Type B pancreatic cell (in vitro differentiated cells): ENCODE data around the gene MYO1F. TPM values are rescaled to one million over a fixed set of nuclear protein-coding genes. Genes with fewer than 3 reads are reported as not detected.

Experiments
- DNase-seq: peaks from one replicate; pipeline ENCODE4 v3.0.0; 2021; ENCODE audit warnings: mixed read lengths; ENCODE audit not compliant: unreplicated experiment; ENCODE audit errors: extremely low spot score
- H3K27ac Mint-ChIP-seq: 2 replicates; pipeline ENCODE4 v1.8.0; 2021; ENCODE audit warnings: mild to moderate bottlenecking, mixed read lengths
- H3K27me3 Mint-ChIP-seq: 2 replicates; pipeline ENCODE4 v1.8.0; 2021; ENCODE audit warnings: mixed read lengths
- H3K36me3 Mint-ChIP-seq: 2 replicates; pipeline ENCODE4 v1.8.0; 2021; ENCODE audit warnings: mixed read lengths
- H3K4me1 Mint-ChIP-seq: one replicate; pipeline ENCODE4 v1.8.0; 2021; ENCODE audit warnings: mixed read lengths; ENCODE audit not compliant: unreplicated experiment
- H3K4me3 Mint-ChIP-seq: 2 replicates; pipeline ENCODE4 v1.8.0; 2021; ENCODE audit warnings: mild to moderate bottlenecking, mixed read lengths
- H3K9me3 Mint-ChIP-seq: 2 replicates; pipeline ENCODE4 v1.8.0; 2021; ENCODE audit warnings: mixed read lengths
- total RNA-seq: library from RNA; stranded (reverse); gene quantifications from 2 replicates; pipeline ENCODE4 v1.2.1, GENCODE V29; 2021; ENCODE audit warnings: low replicate concordance
- TF ChIP-seq, protein P1 (sequence below): fragments of 200-600 bp; sonication (generic); conservative IDR thresholded peaks from 2 replicates; pipeline ENCODE4 v1.5.0; 2021; ENCODE audit warnings: antibody characterized with exemption, mild to moderate bottlenecking

MYO1F gene
- total RNA-seq, 1 donor from 2014 or later, result 0.14 TPM

GRCh38 chr19:8552810-8553209, 24.4 kb downstream of the MYO1F start:
- Mint-ChIP-seq H3K27ac (peak overlapping the region; percentile 47), H3K4me1 (peaks cover 3% of the 10 kb centered on the region), H3K4me3 (no peak overlapping the region), H3K9me3 (no peaks in the 10 kb centered on the region), H3K27me3 (no peaks in the 10 kb centered on the region), H3K36me3 (no peaks in the 10 kb centered on the region)
- no peak for DNase-seq
- TF ChIP-seq, protein P1, sequence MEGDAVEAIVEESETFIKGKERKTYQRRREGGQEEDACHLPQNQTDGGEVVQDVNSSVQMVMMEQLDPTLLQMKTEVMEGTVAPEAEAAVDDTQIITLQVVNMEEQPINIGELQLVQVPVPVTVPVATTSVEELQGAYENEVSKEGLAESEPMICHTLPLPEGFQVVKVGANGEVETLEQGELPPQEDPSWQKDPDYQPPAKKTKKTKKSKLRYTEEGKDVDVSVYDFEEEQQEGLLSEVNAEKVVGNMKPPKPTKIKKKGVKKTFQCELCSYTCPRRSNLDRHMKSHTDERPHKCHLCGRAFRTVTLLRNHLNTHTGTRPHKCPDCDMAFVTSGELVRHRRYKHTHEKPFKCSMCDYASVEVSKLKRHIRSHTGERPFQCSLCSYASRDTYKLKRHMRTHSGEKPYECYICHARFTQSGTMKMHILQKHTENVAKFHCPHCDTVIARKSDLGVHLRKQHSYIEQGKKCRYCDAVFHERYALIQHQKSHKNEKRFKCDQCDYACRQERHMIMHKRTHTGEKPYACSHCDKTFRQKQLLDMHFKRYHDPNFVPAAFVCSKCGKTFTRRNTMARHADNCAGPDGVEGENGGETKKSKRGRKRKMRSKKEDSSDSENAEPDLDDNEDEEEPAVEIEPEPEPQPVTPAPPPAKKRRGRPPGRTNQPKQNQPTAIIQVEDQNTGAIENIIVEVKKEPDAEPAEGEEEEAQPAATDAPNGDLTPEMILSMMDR, result no peak

- TF ChIP-seq, protein P1, result no peak
- peaks cover 4% of the 10 kb centered on the region for H3K36me3 Mint-ChIP-seq
- DNase-seq, result no peak
- peaks cover 3% of the 10 kb centered on the region for H3K4me1 Mint-ChIP-seq
- H3K9me3 Mint-ChIP-seq, result no peaks in the 10 kb centered on the region
- no peak overlapping the region for H3K4me3 Mint-ChIP-seq
- no peaks in the 10 kb centered on the region for H3K27me3 Mint-ChIP-seq
- H3K27ac Mint-ChIP-seq, result no peak overlapping the region
These were observed 27.2 kb downstream of the MYO1F start for GRCh38 chr19:8550070-8550469.

DNA sequence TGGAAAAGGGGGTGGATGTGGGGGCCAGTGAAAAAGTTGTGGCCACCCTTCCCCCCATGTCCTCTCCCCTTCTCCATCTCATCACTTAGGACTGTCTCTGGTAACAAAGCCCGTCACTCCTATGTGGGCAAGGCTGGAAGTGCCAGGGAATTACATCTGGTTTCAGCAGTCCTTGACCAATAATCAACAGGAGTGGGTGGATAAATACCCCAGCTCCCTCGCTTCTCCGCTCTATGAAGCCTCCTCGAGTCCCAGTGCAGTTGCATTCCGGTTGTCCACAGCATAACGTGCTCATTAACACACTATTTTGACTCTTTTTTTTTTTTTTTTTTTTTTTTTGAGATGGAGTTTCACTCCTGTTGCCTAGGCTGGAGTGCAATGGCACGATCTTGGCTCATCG, 31.5 kb downstream of the MYO1F start:
- no peaks in the 10 kb centered on the region for H3K4me1 Mint-ChIP-seq
- H3K27ac Mint-ChIP-seq, result no peak overlapping the region
- H3K4me3 Mint-ChIP-seq, result no peak overlapping the region
- H3K9me3 Mint-ChIP-seq, result no peaks in the 10 kb centered on the region
- no peak for DNase-seq
- TF ChIP-seq, protein P1, result no peak
- H3K36me3 Mint-ChIP-seq, result peaks cover 4% of the 10 kb centered on the region
- no peaks in the 10 kb centered on the region for H3K27me3 Mint-ChIP-seq

DNA sequence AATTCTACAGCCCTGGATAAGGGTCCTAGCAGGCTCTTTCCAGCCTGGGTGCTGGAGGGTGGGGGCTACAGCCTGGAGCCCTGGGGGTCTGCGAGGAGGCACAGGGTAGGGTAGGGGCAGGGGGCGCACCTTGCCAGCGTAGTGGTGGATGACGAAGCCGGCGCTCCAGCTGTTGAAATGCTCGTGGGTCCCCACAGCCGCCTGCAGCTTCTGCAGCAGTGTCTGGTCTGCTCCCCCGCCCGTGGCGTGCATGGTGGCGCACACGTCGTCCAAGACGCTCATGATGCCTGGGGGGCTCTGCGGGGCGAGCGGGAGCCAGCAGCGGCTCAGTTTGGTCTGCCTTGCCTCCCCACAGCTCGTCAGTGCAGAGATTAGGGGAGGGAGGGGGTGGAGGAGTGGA, 33.1 kb downstream of the MYO1F start:
- no peaks in the 10 kb centered on the region for H3K4me1 Mint-ChIP-seq
- peaks cover 4% of the 10 kb centered on the region for H3K36me3 Mint-ChIP-seq
- TF ChIP-seq, protein P1, result no peak
- no peak overlapping the region for H3K4me3 Mint-ChIP-seq
- H3K9me3 Mint-ChIP-seq, result no peaks in the 10 kb centered on the region
- no peak overlapping the region for H3K27ac Mint-ChIP-seq
- no peaks in the 10 kb centered on the region for H3K27me3 Mint-ChIP-seq
- no peak for DNase-seq

DNA sequence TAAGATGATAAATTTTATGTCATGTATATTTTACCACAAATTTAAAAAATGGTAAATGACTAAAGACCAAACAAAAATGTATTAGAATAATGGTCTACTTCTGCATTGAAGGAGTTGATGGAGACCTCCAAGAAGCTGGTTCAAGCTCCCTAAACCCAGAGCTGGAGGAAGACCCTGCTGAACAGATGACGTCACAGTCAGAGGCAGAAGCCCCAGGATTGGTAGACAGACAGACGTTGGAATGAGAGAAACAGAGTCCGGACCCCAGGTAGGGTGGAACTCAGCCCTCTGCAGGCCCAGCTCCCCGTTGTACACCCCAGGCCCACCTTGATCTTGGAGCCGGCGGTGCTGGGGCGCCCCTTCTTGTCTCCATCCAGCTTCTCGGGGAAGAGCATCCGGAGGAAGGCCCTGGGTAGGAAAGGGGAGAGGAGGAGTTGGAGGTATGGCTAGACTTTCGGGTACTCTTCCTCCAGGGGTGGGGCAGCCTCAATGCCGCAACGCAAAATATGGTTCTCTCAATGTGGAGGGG, 37.6 kb downstream of the MYO1F start:
- Mint-ChIP-seq H3K4me3 (no peak overlapping the region), H3K36me3 (no peaks in the 10 kb centered on the region), H3K9me3 (no peaks in the 10 kb centered on the region), H3K4me1 (no peaks in the 10 kb centered on the region), H3K27ac (no peak overlapping the region), H3K27me3 (no peaks in the 10 kb centered on the region)
- TF ChIP-seq, protein P1, result no peak
- DNase-seq, result no peak

- no peak overlapping the region for H3K4me3 Mint-ChIP-seq
- no peaks in the 10 kb centered on the region for H3K27me3 Mint-ChIP-seq
- peaks cover 1% of the 10 kb centered on the region for H3K4me1 Mint-ChIP-seq
- no peak overlapping the region for H3K27ac Mint-ChIP-seq
- H3K9me3 Mint-ChIP-seq, result no peaks in the 10 kb centered on the region
- H3K36me3 Mint-ChIP-seq, result no peaks in the 10 kb centered on the region
- TF ChIP-seq, protein P1, result no peak
- no peak for DNase-seq
These were observed 40.1 kb downstream of the MYO1F start for GRCh38 chr19:8537099-8537498.
